Vagina (tissue), 2 donors: ENCODE measurements around the gene BEAN1.

Experiments used
- POLR2AphosphoS5 ChIP-seq, 2 donors: sonication (generic); formaldehyde crosslinking; IDR thresholded peaks; one replicate each; pipeline ENCODE4 v1.9.0; 2017; ENCODE audit warnings: antibody characterized with exemption in 2 of 2, mild to moderate bottlenecking in 2 of 2, low read depth in 1 of 2; ENCODE audit not compliant: insufficient read depth in 1 of 2
- TF ChIP-seq, protein P1 (sequence below), 3 experiments: fragments of 450-650 bp in 2 of 3; fragments of 200-600 bp in 1 of 3; sonication (generic) in 1 of 3; IDR thresholded peaks; one replicate each; pipeline ENCODE4 v1.5.1; 2017 to 2019; ENCODE audit warnings: antibody characterized with exemption in 3 of 3, mild to moderate bottlenecking in 2 of 3, moderate library complexity in 2 of 3

DNA sequence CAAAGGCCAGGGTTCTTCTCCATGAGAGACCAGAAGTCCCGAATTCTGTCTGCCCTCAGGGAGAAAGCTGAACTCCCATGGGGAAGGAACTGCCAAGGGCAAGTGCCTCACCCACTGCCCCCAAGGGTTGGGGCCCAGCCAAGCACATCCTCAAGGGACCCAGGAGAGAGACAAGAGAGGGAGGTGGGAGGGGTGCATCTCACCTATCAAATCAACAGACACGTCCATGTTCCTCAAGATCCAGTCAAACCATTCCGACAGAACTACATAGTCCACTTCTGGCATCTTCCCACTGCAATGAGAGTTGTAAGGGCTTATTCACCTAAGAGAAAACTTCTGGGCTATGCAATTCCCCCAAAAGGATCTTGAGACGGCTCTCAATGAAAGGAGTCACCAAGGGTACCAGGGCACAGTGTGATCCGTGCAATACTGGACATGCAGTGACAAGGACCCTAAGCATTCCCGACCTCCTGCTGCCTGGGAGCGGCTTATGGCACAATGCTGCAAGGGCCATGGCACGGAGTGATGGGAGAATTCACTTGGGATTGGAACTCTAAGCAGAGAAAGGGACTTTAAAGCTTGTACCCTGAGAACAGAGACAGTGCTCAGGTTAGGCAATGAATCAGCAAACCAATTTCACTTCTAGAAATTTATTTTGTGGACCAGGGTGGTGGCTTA, 90.6 kb downstream of the BEAN1 start:
- TF ChIP-seq, protein P1, sequence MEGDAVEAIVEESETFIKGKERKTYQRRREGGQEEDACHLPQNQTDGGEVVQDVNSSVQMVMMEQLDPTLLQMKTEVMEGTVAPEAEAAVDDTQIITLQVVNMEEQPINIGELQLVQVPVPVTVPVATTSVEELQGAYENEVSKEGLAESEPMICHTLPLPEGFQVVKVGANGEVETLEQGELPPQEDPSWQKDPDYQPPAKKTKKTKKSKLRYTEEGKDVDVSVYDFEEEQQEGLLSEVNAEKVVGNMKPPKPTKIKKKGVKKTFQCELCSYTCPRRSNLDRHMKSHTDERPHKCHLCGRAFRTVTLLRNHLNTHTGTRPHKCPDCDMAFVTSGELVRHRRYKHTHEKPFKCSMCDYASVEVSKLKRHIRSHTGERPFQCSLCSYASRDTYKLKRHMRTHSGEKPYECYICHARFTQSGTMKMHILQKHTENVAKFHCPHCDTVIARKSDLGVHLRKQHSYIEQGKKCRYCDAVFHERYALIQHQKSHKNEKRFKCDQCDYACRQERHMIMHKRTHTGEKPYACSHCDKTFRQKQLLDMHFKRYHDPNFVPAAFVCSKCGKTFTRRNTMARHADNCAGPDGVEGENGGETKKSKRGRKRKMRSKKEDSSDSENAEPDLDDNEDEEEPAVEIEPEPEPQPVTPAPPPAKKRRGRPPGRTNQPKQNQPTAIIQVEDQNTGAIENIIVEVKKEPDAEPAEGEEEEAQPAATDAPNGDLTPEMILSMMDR (IDR thresholded peaks at IDR 0.05): no peak
- TF ChIP-seq POLR2AphosphoS5 (IDR thresholded peaks at IDR 0.05; ENCODE audit: insufficient read depth in 1 of 2, low read depth in 1 of 2): no peak
